ENCODE data around the gene SLC22A23.

DNA sequence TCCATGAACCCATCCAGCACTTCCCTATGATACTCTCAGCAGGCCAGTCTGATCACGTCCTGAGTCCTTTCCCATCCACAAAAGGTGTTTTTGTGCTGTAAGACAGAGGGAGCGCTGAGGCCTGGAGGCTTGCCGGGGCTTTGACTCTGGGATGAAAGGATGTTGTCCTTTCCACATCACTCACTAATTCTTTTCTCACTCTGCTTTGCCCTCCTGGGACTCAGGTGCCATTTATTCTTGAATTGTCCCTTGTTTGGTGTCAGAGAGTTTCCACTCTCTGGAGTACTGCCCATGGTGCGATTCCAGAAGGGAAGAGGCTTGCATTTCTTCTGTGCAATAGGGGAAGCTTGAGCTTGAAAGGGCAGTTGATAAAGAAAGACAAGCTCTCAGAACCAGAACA, 214.1 kb downstream of the SLC22A23 start:
- TF ChIP-seq, protein P1, sequence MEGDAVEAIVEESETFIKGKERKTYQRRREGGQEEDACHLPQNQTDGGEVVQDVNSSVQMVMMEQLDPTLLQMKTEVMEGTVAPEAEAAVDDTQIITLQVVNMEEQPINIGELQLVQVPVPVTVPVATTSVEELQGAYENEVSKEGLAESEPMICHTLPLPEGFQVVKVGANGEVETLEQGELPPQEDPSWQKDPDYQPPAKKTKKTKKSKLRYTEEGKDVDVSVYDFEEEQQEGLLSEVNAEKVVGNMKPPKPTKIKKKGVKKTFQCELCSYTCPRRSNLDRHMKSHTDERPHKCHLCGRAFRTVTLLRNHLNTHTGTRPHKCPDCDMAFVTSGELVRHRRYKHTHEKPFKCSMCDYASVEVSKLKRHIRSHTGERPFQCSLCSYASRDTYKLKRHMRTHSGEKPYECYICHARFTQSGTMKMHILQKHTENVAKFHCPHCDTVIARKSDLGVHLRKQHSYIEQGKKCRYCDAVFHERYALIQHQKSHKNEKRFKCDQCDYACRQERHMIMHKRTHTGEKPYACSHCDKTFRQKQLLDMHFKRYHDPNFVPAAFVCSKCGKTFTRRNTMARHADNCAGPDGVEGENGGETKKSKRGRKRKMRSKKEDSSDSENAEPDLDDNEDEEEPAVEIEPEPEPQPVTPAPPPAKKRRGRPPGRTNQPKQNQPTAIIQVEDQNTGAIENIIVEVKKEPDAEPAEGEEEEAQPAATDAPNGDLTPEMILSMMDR (conservative IDR thresholded peaks at IDR 0.05; ENCODE audit: low read length): no peak
- no peak for TF ChIP-seq EZH2phosphoT487 (IDR thresholded peaks at IDR 0.05; ENCODE audit: borderline replicate concordance, low read depth, low read length)
